GM03348 (cell line): ENCODE measurements around the gene ITPKC.
"Not testable (repeated sequence)": the region's sequence is repeated elsewhere in the genome, so short reads cannot be mapped to it uniquely, and the experiment has no call there.

Experiments used
- DNase-seq: peaks from one replicate; pipeline ENCODE4 v3.0.0; 2012; ENCODE audit warnings: low spot score

ITPKC gene

DNA sequence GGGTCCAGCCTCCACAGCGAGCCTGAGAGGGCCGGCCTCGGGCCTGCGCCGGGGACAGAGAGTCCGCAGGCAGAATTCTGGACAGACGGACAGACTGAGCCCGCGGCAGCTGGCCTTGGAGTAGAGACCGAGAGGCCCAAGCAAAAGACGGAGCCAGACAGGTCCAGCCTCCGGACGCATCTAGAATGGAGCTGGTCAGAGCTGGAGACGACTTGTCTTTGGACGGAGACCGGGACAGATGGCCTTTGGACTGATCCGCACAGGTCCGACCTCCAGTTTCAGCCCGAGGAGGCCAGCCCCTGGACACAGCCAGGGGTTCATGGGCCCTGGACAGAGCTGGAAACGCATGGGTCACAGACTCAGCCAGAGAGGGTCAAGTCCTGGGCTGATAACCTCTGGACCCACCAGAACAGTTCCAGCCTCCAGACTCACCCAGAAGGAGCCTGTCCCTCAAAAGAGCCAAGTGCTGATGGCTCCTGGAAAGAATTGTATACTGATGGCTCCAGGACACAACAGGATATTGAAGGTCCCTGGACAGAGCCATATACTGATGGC is 490 bp downstream of the ITPKC start:
- DNase-seq = no peak

DNA sequence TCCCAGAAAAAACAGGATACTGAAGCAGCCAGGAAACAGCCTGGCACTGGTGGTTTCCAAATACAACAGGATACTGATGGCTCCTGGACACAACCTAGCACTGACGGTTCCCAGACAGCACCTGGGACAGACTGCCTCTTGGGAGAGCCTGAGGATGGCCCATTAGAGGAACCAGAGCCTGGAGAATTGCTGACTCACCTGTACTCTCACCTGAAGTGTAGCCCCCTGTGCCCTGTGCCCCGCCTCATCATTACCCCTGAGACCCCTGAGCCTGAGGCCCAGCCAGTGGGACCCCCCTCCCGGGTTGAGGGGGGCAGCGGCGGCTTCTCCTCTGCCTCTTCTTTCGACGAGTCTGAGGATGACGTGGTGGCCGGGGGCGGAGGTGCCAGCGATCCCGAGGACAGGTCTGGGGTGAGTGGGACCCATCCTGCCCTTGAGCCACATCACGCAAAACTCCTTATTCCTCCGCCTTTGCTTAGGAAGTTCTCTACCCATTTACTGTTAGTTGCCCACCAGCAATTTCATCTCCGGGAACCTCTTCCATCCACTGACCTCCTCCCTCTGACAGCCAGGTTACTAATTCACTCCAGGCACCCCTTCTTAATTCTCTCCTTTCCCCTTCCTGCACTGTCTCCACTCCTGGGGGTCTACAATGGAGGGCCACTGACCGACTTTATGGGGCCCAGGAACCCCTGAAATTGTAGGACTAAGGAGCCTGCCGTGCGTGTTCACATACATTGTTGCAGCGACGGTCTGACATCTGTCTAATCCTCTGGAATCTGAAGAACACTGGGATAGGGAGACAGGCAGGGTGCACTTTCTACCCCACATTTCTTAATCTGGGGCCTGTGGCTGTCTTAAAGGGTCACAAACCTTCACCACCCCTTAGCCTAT is 1.2 kb downstream of the ITPKC start:
- peak; percentile 35 for DNase-seq

DNA sequence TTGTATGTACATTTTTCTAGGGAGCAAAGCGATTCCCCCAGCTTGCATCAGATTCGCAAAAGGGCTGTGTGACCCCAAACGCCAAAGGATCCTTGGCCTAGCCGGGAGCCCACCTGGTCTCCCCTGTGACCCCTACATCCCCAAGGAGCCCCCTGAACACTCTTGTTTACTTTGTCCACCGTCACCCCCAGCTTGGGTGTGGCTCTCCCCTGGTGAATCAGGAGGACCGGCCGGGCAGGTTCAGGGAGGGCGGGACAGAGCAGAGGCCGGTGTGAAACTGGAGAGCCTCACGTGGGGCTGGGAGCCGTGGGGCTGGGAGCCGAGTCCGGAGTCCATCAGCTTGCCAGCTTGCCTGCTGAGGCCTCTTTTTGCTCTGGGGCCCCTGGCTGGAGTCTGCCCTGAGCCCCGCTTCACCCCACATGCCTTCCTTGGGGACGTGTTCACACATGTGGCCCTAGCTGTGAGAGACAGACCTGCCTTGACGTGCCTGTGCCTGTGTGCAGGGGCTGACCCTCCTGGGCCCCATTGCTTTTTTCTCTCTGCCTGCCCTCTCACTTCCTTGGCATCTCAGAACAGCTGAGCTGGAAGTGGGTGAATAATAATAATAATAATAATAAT is 2.0 kb downstream of the ITPKC start:
- DNase-seq = peak; percentile 64

DNA sequence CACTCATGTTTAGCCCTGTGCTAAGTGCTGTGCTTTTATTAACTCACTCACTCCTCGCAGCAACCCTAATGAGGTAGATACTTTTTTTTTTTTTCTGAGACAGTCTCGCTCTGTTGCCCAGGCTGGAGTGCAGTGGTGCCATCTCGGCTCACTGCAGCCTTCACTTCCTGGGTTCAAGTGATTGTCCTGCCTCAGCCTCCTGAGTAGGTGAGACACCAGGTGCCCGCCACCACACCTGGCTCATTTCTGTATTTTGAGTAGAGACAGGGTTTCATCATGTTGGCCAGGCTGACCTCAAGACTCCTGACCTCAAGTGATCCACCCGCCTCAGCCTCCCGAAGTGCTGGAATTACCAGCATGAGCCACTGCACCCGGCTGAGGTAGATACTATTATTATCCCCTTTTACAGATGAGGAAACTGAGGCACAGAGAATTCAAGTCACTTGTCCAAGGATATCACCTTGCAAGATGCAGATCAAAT is 2.5 kb downstream of the ITPKC start:
- DNase-seq = no peak

DNA sequence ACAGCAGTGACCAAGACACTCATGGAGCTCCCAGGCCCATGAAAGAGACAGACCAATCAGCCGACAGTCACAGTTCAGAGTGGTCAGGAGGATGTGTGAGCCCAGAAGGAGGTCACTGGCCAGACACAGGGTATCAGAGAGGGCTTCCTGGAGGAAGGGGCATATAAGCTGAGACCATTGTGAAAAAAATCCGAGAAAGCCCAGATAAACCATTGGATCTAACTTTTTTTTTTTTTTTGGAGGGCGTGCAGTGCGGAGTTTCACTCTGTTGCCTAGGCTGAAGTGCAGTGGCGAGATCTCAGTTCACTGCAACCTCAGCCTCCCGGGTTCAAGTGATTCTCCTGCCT is 4.2 kb downstream of the ITPKC start:
- DNase-seq = no peak

DNA sequence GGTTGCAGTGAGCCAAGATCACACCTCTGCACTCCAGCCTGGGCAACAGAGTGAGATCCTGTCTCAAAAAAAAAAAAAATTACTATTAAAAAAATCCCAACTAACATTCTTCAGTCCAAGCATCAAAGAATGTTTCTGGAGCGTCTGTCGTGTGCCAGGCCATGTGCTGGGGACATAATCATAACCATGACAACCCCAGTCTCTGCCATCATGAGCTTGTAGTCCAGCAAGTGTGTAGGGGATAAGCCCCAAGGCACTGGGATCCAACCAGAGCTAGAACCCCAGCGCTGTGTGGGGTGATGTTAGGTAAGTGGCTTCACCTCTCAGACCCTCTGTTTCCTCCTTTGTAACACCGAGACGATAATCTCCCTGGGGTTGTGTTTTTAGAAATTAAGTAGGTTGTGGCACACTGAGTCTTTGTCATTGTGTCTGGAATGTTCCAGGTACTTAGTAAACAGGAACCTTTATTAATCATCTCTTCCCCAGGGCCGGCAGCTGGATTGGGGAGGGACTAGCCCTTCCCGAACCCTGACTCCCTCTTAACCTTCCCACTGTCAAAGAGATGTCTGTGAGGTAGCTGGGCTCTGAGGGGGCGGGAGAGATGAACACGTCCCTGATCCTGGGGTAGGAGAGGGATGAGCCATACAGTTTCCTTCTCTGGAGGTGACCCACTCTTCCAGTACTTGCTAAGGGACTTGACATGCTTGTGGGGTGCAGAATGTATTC is 5.2 kb downstream of the ITPKC start:
- DNase-seq = no peak

DNA sequence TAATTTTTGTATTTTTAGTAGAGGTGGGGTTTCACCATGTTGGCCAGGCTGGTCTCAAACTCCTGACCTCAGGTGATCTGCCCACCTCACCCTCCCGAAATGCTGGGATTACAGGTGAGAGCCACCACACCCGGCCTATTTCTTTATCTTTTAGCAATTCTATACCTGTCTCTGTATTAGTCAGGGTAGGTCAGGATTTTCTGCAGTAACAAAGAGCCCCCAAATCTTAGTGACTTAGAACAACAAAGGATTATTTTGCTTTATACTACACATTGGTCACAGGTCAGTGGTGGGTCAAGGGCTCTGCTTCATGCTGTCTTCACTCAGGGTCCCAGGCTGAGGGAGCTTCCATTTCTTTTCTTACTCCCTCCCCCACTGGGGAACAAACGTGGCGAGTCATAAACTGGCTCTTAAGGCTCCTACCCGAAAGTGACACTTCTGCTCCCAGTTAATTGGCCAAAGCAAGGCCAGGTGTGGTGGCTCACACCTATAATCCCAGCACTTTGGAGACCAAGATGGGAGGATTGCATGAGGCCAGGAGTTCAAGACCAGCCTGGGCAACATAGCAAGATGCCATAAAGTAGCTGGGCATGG is 6.8 kb downstream of the ITPKC start:
- no peak for DNase-seq

DNA sequence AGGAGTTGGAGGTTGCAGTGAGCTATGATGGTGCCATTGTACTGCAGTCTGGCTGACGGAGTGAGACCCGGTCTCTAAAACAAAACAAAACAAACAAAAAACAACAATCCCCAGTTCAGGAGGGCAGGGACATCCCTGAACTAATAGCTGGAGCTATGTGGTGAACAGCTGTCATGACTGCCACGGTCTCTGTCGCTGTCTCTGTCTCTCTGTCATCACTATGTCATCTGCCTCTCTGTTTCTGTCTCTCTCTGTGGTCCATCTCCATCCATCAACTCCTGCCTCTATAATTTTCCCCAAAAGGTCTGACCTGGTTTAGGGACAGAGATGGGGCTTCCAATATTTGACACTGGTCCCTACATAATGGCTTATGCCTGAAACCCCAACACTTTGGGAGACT is 7.4 kb downstream of the ITPKC start:
- no peak for DNase-seq

DNA sequence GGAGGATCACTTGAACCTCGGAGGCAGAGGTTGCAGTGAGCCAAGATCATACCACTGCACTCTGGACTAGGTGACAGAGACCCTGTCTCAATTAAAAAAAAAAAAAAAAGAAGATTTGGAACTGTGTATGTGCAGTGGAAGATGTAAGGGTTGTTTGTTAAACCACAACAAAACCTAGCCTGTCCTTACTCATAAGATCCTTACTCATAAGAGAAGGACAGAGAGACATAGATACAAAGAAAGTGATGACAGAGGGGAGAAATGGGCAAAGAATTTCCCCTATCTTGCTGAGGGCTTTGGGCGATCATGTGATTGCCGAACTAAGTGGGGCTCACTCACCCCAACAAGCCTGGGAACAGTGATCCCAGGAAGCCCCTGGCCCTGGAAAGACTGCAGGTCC is 7.9 kb downstream of the ITPKC start:
- DNase-seq = no peak

DNA sequence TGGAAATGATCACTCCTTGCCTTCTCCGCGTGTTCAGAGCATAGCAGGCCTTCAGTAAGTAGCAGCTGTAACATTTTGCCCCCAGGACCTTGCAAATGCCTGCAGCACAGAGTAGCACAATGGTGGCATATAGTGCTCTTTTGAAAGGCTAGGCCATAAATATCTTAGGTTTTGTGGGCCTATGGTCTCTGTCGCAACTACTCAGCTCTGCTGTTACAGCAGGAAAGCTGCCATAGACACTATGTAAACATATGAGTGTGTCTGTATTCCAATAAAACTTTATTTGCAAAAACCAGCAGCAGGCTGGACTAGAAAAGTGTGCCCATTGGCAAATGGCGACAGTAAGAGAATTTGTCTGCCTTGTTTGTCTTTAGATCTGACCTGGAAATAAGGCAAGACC is 9.4 kb downstream of the ITPKC start:
- no peak for DNase-seq

DNA sequence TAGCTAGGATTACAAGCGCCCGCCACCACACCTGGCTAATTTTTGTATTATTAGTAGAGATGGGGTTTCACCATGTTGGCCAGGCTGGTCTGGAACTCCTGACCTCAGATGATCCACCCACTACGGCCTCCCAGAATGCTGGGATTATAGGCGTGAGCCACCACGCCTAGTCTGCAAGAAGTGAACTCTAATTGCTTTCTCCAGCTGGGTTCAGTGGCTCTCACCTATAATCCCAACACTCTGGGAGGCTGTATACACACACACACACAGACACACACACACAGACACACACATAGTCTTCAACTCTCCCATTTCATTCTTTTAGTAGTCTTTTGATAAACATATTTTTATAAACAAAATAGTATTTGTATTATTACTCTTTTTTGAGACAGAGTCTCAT is 13.2 kb downstream of the ITPKC start:
- DNase-seq = not testable (repeated sequence)

DNA sequence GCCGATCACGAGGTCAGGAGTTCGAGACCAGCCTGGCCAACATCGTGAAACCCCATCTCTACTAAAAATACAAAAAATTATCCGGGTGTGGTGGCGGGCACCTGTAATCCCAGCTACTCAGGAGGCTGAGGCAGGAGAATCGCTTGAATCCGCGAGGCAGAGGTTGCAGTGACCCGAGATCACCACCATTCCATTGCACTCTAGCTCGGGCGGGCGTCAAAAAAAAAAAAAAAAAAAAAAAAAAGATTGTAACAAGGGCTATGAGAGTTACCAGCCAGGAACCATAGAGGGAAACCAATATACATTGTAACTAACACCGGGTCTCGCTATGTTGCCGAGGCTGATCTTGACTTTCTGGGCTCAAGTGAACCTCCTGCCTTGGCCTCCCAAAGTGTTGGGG is 15.4 kb downstream of the ITPKC start:
- DNase-seq = not testable (repeated sequence)

DNA sequence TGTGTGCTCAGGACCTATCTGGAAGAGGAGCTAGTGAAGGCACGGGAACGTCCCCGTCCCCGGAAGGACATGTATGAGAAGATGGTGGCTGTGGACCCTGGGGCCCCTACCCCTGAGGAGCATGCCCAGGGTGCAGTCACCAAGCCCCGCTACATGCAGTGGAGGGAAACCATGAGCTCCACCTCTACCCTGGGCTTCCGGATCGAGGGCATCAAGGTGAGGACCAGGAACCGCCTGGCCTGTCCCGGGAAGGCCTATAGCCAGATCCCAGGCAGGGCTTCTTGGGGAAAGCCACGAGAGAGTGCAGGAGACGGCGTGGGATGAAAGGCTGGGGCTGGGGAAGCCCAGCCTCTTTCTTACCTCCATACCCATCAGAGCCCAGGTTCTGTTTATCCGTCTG is 16.2 kb downstream of the ITPKC start:
- no peak for DNase-seq

DNA sequence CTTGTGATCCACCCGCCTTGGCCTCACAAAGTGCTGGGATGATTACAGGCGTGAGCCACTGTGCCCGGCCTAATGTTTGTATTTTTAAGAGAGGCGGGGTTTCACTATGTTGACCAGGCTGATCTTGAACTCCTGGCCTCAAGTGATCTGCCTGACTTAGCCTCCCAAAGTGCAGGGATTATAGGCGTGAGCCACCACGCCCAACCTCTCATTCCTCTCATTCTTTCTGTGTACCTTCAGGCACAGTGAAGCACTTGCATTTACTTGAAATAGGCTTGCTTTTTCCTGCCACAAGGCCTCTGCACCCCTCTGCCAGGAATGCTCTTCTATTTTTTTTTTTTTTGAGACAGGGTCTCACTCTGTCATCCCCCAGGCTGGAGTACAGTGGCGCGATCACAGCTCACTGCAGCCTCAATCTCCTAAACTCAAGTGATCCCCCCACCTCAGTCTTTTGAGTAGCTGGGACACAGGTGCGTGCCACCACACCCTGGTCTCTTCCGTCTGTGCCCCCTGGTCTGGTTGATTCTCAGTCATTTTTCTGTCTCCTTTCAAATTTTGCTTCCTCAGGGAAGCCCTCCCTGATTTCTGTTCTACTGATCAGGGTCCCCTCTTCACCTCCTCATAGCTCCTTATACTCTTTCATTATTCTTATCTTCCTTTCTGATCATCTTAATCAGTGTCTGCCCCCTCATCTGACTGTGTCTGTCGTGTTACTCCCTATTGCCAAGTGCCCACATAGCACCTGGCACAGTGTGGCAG is 18.3 kb downstream of the ITPKC start:
- no peak for DNase-seq

DNA sequence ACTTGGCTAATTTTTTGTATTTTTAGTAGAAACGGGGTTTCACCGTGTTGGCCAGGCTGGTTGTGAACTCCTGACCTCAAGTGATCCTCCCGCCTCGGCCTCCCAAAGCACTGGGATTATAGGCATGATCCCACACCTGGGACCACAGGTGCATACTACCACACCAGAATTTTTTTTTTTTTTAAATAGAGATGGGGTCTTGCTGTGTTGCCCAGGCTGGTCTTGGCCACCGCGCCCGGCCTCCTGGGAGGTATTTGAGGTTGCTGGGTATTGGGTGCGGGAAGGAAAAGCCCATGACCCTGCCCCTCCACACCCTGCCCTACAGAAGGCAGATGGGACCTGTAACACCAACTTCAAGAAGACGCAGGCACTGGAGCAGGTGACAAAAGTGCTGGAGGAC is 19.7 kb downstream of the ITPKC start:
- no peak for DNase-seq

DNA sequence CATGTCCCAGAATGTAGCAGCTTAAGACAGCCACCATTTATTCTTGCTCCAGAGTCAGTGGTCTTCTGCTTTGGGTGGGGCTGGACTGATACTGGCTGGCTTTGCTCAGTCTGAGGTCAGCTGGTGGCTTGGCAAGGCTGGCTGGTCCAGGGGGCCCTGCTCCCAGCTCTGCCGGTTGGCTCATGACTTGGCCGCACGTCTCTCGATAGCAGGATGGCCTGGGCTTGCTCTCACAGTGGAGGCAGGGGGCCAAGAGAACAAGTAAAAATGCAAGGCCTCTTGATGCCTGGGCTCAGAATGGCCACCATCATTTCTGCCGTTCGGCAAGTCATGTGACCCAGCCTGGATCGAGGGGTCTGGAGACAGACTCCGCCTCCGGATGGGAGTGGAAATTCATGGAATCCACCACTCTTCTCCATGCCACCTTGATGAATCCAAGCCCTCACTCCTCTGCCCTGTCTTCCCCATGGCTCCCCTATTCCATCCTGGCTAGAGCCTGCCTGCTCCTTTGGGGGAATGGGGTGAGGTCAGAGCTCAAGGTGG is 20.3 kb downstream of the ITPKC start:
- no peak for DNase-seq

DNA sequence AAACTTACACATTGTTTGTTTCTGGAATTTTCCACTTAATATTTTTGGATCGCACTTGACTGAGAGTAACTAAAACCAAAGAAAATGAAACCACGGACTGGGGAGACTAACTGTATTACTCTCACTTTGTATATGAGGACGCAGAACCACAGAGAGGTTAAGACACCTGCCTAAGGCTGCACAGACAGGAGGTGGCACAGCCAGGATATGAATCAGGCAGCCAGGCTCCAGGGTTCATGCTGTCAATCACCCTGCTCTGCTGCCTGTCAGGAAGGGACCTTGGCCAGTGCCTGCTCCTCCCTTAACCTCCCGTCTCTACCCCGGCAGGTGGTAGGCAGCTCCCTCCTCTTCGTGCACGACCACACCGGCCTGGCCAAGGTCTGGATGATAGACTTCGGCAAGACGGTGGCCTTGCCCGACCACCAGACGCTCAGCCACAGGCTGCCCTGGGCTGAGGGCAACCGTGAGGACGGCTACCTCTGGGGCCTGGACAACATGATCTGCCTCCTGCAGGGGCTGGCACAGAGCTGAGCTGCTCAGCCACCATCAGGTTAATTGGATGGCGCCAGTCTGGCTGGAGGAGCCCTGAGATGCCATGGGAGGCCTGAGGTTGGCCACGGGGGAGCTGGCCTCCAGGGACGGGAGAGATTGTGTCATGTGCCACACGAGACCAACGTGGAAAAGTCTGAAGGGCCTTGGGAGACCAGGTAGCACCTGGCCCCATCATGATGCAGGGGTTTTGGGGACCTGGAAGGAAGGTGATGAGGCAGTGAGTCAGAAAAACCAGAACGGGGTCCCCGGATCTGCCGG is 22.3 kb downstream of the ITPKC start:
- DNase-seq = no peak

DNA sequence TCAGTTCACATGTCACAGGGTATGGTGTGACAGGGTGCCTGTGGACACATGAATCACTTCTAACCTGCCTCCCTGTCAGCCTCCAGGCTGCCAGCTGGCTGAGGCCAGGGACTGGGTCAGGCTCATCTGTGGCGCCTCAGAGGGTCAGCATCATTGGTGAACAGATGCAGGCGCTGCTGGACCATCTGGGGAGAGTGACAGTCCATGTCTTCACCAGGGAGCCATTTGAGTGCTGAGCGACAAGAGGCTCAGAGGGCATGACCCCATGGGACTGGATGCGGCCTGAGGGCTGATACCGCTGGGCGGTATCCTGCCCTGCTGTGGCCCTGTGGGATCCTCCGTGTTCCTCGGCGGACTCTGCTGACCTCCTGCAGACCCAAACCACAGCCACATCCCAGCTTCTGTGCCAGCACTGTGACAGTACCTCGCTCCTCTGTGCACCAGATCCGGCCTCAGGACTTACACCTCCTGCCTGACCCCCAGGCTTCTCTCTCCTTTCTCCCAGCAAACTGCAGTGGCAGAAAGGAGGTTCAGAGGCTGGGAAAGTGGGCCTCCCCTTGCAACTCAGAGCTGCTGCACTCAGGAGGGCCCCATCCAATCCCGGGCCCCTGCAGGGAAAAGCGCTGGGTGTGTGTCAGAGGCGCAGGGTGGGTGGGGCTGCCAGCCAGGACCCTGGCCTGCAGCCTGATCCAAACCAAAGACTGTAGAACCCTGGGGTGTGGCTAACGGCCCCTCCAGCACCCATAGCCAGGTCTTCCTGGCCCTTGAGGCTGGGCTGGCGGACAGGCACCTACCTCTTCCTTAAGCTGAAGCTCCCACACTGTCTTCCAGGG is 23.2 kb downstream of the ITPKC start:
- DNase-seq = no peak

DNA sequence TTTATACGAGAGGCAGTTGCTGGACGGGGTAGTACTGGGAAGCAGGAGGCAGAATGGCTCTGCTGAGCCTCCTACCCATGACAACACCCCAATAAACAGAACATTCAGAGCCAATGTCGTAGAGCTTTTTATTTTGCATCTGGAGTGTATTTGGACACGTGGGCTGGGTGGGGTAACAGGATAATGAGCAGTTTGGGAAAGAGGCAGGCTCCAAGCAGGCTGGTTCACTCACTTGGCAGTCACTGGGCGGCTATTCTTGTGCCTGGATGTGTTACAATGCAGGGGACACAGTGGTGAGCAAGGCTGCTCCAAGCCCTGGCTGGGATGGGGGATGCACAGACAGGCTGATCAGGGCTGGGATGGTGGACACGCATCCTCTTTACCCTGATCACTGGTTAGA is 23.8 kb downstream of the ITPKC start:
- DNase-seq = peak; percentile 74
